H1 (cell line): Measurements from ENCODE around the gene HAND1. TPM values are rescaled to one million over a fixed set of nuclear protein-coding genes. Genes with fewer than 3 reads are reported as not detected.

Source experiments
- CTCF ChIA-PET: fragments of 300-600 bp; sonication (Branson Sonifier 250); formaldehyde crosslinking; loops from one replicate; lab custom pipeline; 2021; ENCODE audit not compliant: partially characterized antibody; lab: Charles Lee
- POLR2A ChIA-PET: fragments of 300-600 bp; sonication (Branson Sonifier 250); formaldehyde crosslinking; loops from one replicate; lab custom pipeline; 2021; ENCODE audit warnings: inconsistent platforms; ENCODE audit not compliant: partially characterized antibody; lab: Charles Lee
- DNase-seq, 2 experiments: peaks; one replicate each; pipeline versions ENCODE4 v3.0.0 to v3.0.0-alpha.2; 2010 to 2022; ENCODE audit warnings: low spot score in 2 of 2, low read depth in 1 of 2, mixed read lengths in 1 of 2
- FAIRE-seq: peaks from 2 replicates; lab custom pipeline; 2011; peaks lifted over from hg19 to GRCh38; lab: Jason Lieb, UNC
- H2AFZ ChIP-seq: 2 replicates; pipeline ENCODE4 v1.8.1; 2012; ENCODE audit warnings: low read length, inconsistent platforms
- H2AK5ac ChIP-seq: 2 replicates; pipeline ENCODE4 v1.6.1; 2013; ENCODE audit warnings: low read depth, low read length
- H2BK120ac ChIP-seq: replicated peaks from 2 replicates; pipeline ENCODE3; 2013; ENCODE audit warnings: low read depth, low read length, inconsistent platforms
- H2BK12ac ChIP-seq: 2 replicates; pipeline ENCODE4 v1.6.1; 2013; ENCODE audit warnings: low read depth, low read length
- H2BK15ac ChIP-seq: 2 replicates; pipeline ENCODE4 v1.6.1; 2013; ENCODE audit warnings: low read length
- H2BK20ac ChIP-seq: 2 replicates; pipeline ENCODE4 v1.6.1; 2013; ENCODE audit warnings: low read length
- H2BK5ac ChIP-seq: 2 replicates; pipeline ENCODE4 v1.6.1; 2013; ENCODE audit warnings: low read depth, low read length
- H3K14ac ChIP-seq: 2 replicates; pipeline ENCODE4 v1.6.1; 2013; ENCODE audit warnings: inconsistent platforms; ENCODE audit not compliant: insufficient read length
- H3K18ac ChIP-seq: 2 replicates; pipeline ENCODE4 v1.6.1; 2013; ENCODE audit warnings: low read length; ENCODE audit errors: extremely low read depth
- H3K23ac ChIP-seq: 2 replicates; pipeline ENCODE4 v1.6.1; 2013; ENCODE audit warnings: inconsistent platforms; ENCODE audit not compliant: insufficient read length
- H3K23me2 ChIP-seq: 2 replicates; pipeline ENCODE4 v1.6.1; 2013; ENCODE audit warnings: low read depth, low read length
- H3K27ac ChIP-seq: 2 replicates; pipeline ENCODE4 v1.6.1; 2011; ENCODE audit warnings: low read depth, low read length, inconsistent platforms
- H3K27me3 ChIP-seq, 4 experiments: replicated peaks in 1 of 4; 1 replicate in 1 of 4; 2 replicates in 3 of 4; pipeline versions ENCODE4 v1.6.1 to v1.8.1; 2011 to 2013; ENCODE audit warnings: low read length in 3 of 4, mild to moderate bottlenecking in 3 of 4, inconsistent platforms in 2 of 4, mixed read lengths in 2 of 4, moderate library complexity in 1 of 4; ENCODE audit not compliant: control insufficient read depth in 3 of 4, insufficient read depth in 3 of 4; ENCODE audit errors: extremely low read depth in 1 of 4
- H3K36me3 ChIP-seq, 4 experiments: 2 replicates each; pipeline versions ENCODE4 v1.6.1 to v1.8.1; 2011 to 2013; ENCODE audit warnings: mild to moderate bottlenecking in 4 of 4, low read length in 3 of 4, moderate library complexity in 2 of 4, control low read depth in 1 of 4, inconsistent platforms in 1 of 4; ENCODE audit not compliant: insufficient read depth in 4 of 4, control insufficient read depth in 2 of 4
- H3K4ac ChIP-seq: replicated peaks from 2 replicates; pipeline ENCODE3; 2013; ENCODE audit warnings: low read length, low read depth, mixed read lengths, inconsistent platforms; ENCODE audit not compliant: insufficient read length
- H3K4me1 ChIP-seq, 4 experiments: replicated peaks in 1 of 4; 1 replicate in 1 of 4; 2 replicates in 3 of 4; pipeline versions ENCODE4 v1.6.1 to v1.8.1; 2011 to 2013; ENCODE audit warnings: low read length in 3 of 4, inconsistent platforms in 2 of 4, mixed read lengths in 1 of 4; ENCODE audit not compliant: insufficient read depth in 4 of 4, control insufficient read depth in 3 of 4
- H3K4me2 ChIP-seq, 2 experiments: 2 replicates each; pipeline versions ENCODE4 v1.6.1 to v1.8.1; 2011 to 2013; ENCODE audit warnings: low read depth in 2 of 2, low read length in 2 of 2, control low read depth in 1 of 2, inconsistent platforms in 1 of 2, mild to moderate bottlenecking in 1 of 2; ENCODE audit not compliant: insufficient read depth in 1 of 2
- H3K4me3 ChIP-seq, 4 experiments: fragments of 200-600, 300-600 bp in 1 of 4; sonication (generic), shearing (Covaris generic), sonication (Bioruptor Twin) in 1 of 4; 2 replicates each; pipeline versions ENCODE4 v1.5.1 to v1.8.1; 2011 to 2016; ENCODE audit warnings: low read length in 4 of 4, low read depth in 3 of 4, control low read depth in 2 of 4, inconsistent platforms in 2 of 4, mild to moderate bottlenecking in 2 of 4, mixed read lengths in 1 of 4, moderate library complexity in 1 of 4; ENCODE audit not compliant: insufficient read depth in 2 of 4; ENCODE audit errors: extremely low read depth in 1 of 4
- H3K56ac ChIP-seq: replicated peaks from 2 replicates; pipeline ENCODE3; 2013; ENCODE audit warnings: low read depth, mild to moderate bottlenecking, mixed read lengths, low read length, inconsistent platforms; ENCODE audit not compliant: insufficient read length
- H3K79me1 ChIP-seq: 2 replicates; pipeline ENCODE4 v1.6.1; 2013; ENCODE audit warnings: low read depth, low read length, control low read depth
- H3K79me2 ChIP-seq, 2 experiments: 2 replicates each; pipeline versions ENCODE4 v1.6.1 to v1.8.1; 2012 to 2013; ENCODE audit warnings: low read length in 2 of 2, mild to moderate bottlenecking in 2 of 2, inconsistent platforms in 1 of 2; ENCODE audit not compliant: insufficient read depth in 2 of 2, control insufficient read depth in 1 of 2
- H3K9ac ChIP-seq, 4 experiments: replicated peaks in 1 of 4; 1 replicate in 1 of 4; 2 replicates in 3 of 4; pipeline versions ENCODE4 v1.6.1 to v1.8.1; 2011 to 2013; ENCODE audit warnings: low read depth in 3 of 4, low read length in 3 of 4, control low read depth in 2 of 4, mild to moderate bottlenecking in 2 of 4, moderate library complexity in 2 of 4, inconsistent platforms in 1 of 4; ENCODE audit errors: extremely low read depth in 1 of 4
- H3K9me3 ChIP-seq, 2 experiments: 2 replicates each; pipeline versions ENCODE4 v1.6.1 to v1.8.1; 2012 to 2013; ENCODE audit warnings: mild to moderate bottlenecking in 2 of 2, moderate library complexity in 2 of 2, control low read depth in 1 of 2, inconsistent platforms in 1 of 2, low read depth in 1 of 2, low read length in 1 of 2, mixed read lengths in 1 of 2; ENCODE audit not compliant: insufficient read depth in 2 of 2
- H4K20me1 ChIP-seq, 2 experiments: replicated peaks in 1 of 2; 2 replicates each; pipeline versions ENCODE3 to v1.8.1; 2011 to 2013; ENCODE audit warnings: inconsistent platforms in 2 of 2, low read length in 2 of 2, mild to moderate bottlenecking in 1 of 2; ENCODE audit not compliant: insufficient read depth in 2 of 2, control insufficient read depth in 1 of 2
- H4K5ac ChIP-seq: 2 replicates; pipeline ENCODE4 v1.6.1; 2013; ENCODE audit warnings: low read length, low read depth, mixed read lengths, inconsistent platforms; ENCODE audit not compliant: insufficient read length
- H4K8ac ChIP-seq: 2 replicates; pipeline ENCODE4 v1.8.0; 2013; ENCODE audit warnings: mild to moderate bottlenecking, moderate library complexity, low read length, inconsistent platforms; ENCODE audit not compliant: insufficient read depth; ENCODE audit errors: extremely low read depth
- H4K91ac ChIP-seq: replicated peaks from 2 replicates; pipeline ENCODE3; 2013; ENCODE audit warnings: low read length, mixed read lengths, inconsistent platforms; ENCODE audit not compliant: insufficient read length
- ASH2L ChIP-seq: fragments of 200-600, 300-600 bp; sonication (generic); IDR thresholded peaks from one replicate; pipeline ENCODE4 v1.7.1; 2017; ENCODE audit warnings: low read length
- ATF2 ChIP-seq: IDR thresholded peaks from 2 replicates; pipeline ENCODE4 v1.6.1; 2012; ENCODE audit warnings: low read length, inconsistent platforms
- BRCA1 ChIP-seq: IDR thresholded peaks from 2 replicates; pipeline ENCODE4 v1.6.1; 2012; ENCODE audit warnings: low read depth, low read length, improper control_type of control experiment
- FOSL1 ChIP-seq: IDR thresholded peaks from 2 replicates; pipeline ENCODE4 v1.6.1; 2011; ENCODE audit warnings: mild to moderate bottlenecking, low read depth, low read length, moderate library complexity; ENCODE audit not compliant: insufficient read depth
- HDAC2 ChIP-seq, 2 experiments: fragments of 300-600 bp in 1 of 2; sonication (generic) in 1 of 2; IDR thresholded peaks; 2 replicates each; pipeline ENCODE4 v1.6.1; 2011 to 2012; ENCODE audit warnings: low read depth in 2 of 2, low read length in 2 of 2, mild to moderate bottlenecking in 2 of 2, moderate library complexity in 2 of 2, borderline replicate concordance in 1 of 2, inconsistent platforms in 1 of 2
- KDM4A ChIP-seq: IDR thresholded peaks from one replicate; pipeline ENCODE4 v1.7.1; 2012; ENCODE audit warnings: low read depth, mild to moderate bottlenecking, moderate library complexity, low read length, inconsistent platforms; ENCODE audit not compliant: severe bottlenecking
- MAX ChIP-seq: IDR thresholded peaks from 2 replicates; pipeline ENCODE4 v1.6.1; 2012; ENCODE audit warnings: inconsistent platforms
- SIRT6 ChIP-seq: IDR thresholded peaks from one replicate; pipeline ENCODE4 v1.7.1; 2012; ENCODE audit warnings: low read length, inconsistent platforms
- SP1 ChIP-seq: IDR thresholded peaks from 2 replicates; pipeline ENCODE4 v1.6.1; 2011; ENCODE audit warnings: low read depth, low read length
- SP2 ChIP-seq: IDR thresholded peaks from 2 replicates; pipeline ENCODE4 v1.6.1; 2012; ENCODE audit warnings: mild to moderate bottlenecking, low read length, inconsistent platforms
- WGBS, 2 experiments: shearing (Covaris generic) in 1 of 2; methylation state at CpG; one replicate each; pipeline versions ENCODE4 v1.1.6 to v1.1.7; 2013 to 2015; ENCODE audit warnings: low lambda C conversion rate in 2 of 2, mixed read lengths in 2 of 2, inconsistent platforms in 1 of 2, low coverage in 1 of 2, missing lambda C conversion rate in 1 of 2; ENCODE audit not compliant: insufficient replicate concordance in 2 of 2, insufficient coverage in 1 of 2, insufficient read length in 1 of 2; ENCODE audit errors: extremely low coverage in 1 of 2, missing lambda C conversion rate in 1 of 2; 5-methylcytosine and 5-hydroxymethylcytosine counted together
- polyA plus RNA-seq, 7 experiments: library from polyadenylated mRNA; depleted of rRNA in 3 of 7; stranded (reverse) in 5 of 7; unstranded in 2 of 7; fragments of >200 nt in 5 of 7; fragments of 200-250 nt in 2 of 7; gene quantifications; 1 replicate in 5 of 7; 2 replicates in 1 of 7; 4 replicates in 1 of 7; pipeline versions ENCODE4 v1.2.1 to v1.2.3, GENCODE V29; 2011 to 2013; ENCODE audit warnings: missing spikeins in 2 of 7, mixed read lengths in 2 of 7
- total RNA-seq: library from RNA; stranded (reverse); fragmentation: NEBNext Ultra II Directional; extraction: Animal tissue kit (Norgen Biotek cat#: 25700); gene quantifications from 2 replicates; pipeline ENCODE4 v1.2.1, GENCODE V29; 2021

HAND1 gene
- total and polyA plus RNA-seq, 2 of the 8 experiments (the other 6 are each of a cell fraction or from before 2014, with no cell fraction given): 0.06 TPM; not detected in 1

GRCh38 chr5:154498591-154498990 is 20.6 kb upstream of the HAND1 start:
- H3K18ac ChIP-seq: 0 out of 2 replicates have a peak overlapping the region, but pooled peaks have one; percentile 14
- no peak overlapping the region for H4K8ac ChIP-seq
- no peaks in the 10 kb centered on the region for H4K20me1 ChIP-seq
- CTCF ChIA-PET: interaction anchor here (0.6 to 2.6 kb wide), 11 partner anchors 9 to 338 kb away, joined by 3 to 11 read pairs (median 3); no protein-coding TSS in a partner anchor
- no peak overlapping the region for H4K91ac ChIP-seq
- H3K23ac ChIP-seq: no peak overlapping the region
- DNase-seq (no peak), FAIRE-seq (no peak)
- no peak overlapping the region for H2AFZ ChIP-seq
- H3K9me3 ChIP-seq: no peaks in the 10 kb centered on the region
- H2BK5ac ChIP-seq: no peak overlapping the region
- H2BK120ac ChIP-seq: no peak overlapping the region
- H2BK15ac ChIP-seq: 0 out of 2 replicates have a peak overlapping the region, but pooled peaks have one; percentile 11
- no peak overlapping the region for H2BK20ac ChIP-seq
- no peak overlapping the region for H3K14ac ChIP-seq
- no peak overlapping the region for H3K56ac ChIP-seq
- H3K27me3 ChIP-seq: no peaks in the 10 kb centered on the region; a peak in 1 of 7 replicates
- no peaks in the 10 kb centered on the region for H3K36me3 ChIP-seq
- H4K5ac ChIP-seq: no peak overlapping the region
- H3K79me1 ChIP-seq: no peaks in the 10 kb centered on the region
- no peak overlapping the region for H2AK5ac ChIP-seq
- H3K4me1 ChIP-seq: no peaks in the 10 kb centered on the region
- H3K27ac ChIP-seq: no peak overlapping the region
- H3K4me3 ChIP-seq: no peak overlapping the region
- no peak overlapping the region for H3K9ac ChIP-seq
- H3K23me2 ChIP-seq: no peaks in the 10 kb centered on the region
- no peaks in the 10 kb centered on the region for H3K79me2 ChIP-seq
- POLR2A ChIA-PET: no interaction called here
- 73% methylated on average over 1 of the region's 1 CpG; no CpG with 5 or more reads in 1 of the 2 experiments for WGBS, 2 experiments
- H3K4me2 ChIP-seq: no peak overlapping the region
- no peak for TF ChIP-seq FOSL1
- TF ChIP-seq SP2: no peak
- no peak for TF ChIP-seq HDAC2 (IDR thresholded peaks at IDR 0.05; ENCODE audit: borderline replicate concordance in 1 of 2, low read depth in 2 of 2, low read length in 2 of 2)
- TF ChIP-seq MAX: no peak
- no peak for TF ChIP-seq SP1
- no peak for TF ChIP-seq ATF2
- no peak for TF ChIP-seq BRCA1
- no peak for TF ChIP-seq SIRT6
- no peak for TF ChIP-seq ASH2L
- TF ChIP-seq KDM4A: no peak
- no peak overlapping the region for H3K4ac ChIP-seq
- H2BK12ac ChIP-seq: no peak overlapping the region
